Calu3 (cell line): ENCODE measurements around the gene ENPEP. TPM values are rescaled to one million over a fixed set of nuclear protein-coding genes. Genes with fewer than 3 reads are reported as not detected.

Source experiments
- BruUV-seq: library from RNA; stranded (reverse); fragments of 400-500 nt; replicated peaks from 2 replicates; lab custom pipeline; 2021; lab: Mats Ljungman, UMichigan
- CTCF ChIA-PET: fragments of 300-600 bp; sonication (Branson Sonifier 250); formaldehyde crosslinking; loops from one replicate; lab custom pipeline; 2022; ENCODE audit warnings: antibody characterized with exemption; lab: Charles Lee
- DNase-seq: peaks from one replicate; pipeline ENCODE4 v3.0.0; 2022
- H3K27ac Mint-ChIP-seq: one replicate; pipeline ENCODE4 v1.8.0; 2022; ENCODE audit warnings: mixed read lengths; ENCODE audit not compliant: unreplicated experiment
- H3K27me3 Mint-ChIP-seq: one replicate; pipeline ENCODE4 v1.8.0; 2022; ENCODE audit warnings: mixed read lengths; ENCODE audit not compliant: unreplicated experiment
- H3K36me3 Mint-ChIP-seq: one replicate; pipeline ENCODE4 v1.8.0; 2022; ENCODE audit warnings: mild to moderate bottlenecking, moderate library complexity, mixed read lengths; ENCODE audit not compliant: insufficient read depth, unreplicated experiment
- H3K4me1 Mint-ChIP-seq: one replicate; pipeline ENCODE4 v1.8.0; 2022; ENCODE audit warnings: mild to moderate bottlenecking, low read depth, mixed read lengths; ENCODE audit not compliant: unreplicated experiment
- H3K4me3 Mint-ChIP-seq: one replicate; pipeline ENCODE4 v1.8.0; 2022; ENCODE audit warnings: mild to moderate bottlenecking, low read depth, moderate library complexity, mixed read lengths; ENCODE audit not compliant: unreplicated experiment
- H3K9me3 Mint-ChIP-seq: one replicate; pipeline ENCODE4 v1.8.0; 2022; ENCODE audit warnings: low read depth, mixed read lengths; ENCODE audit not compliant: unreplicated experiment
- intact Hi-C: fragments of 100-400 bp; cut with micrococcal nuclease; formaldehyde crosslinking; loops from one replicate; pipeline ENCODE4 v1.10.0; 2022; ENCODE audit not compliant: unreplicated experiment
- total RNA-seq: library from RNA; stranded (reverse); gene quantifications from 2 replicates; pipeline ENCODE4 v1.2.3, GENCODE V29; 2022
- TF ChIP-seq, protein P1 (sequence below): fragments of 200-600 bp; IDR thresholded peaks from one replicate; pipeline ENCODE4 v1.8.0; 2022; ENCODE audit warnings: antibody characterized with exemption; ENCODE audit not compliant: unreplicated experiment

ENPEP gene
- total RNA-seq, 1 experiment from 2014 or later, result not detected

DNA sequence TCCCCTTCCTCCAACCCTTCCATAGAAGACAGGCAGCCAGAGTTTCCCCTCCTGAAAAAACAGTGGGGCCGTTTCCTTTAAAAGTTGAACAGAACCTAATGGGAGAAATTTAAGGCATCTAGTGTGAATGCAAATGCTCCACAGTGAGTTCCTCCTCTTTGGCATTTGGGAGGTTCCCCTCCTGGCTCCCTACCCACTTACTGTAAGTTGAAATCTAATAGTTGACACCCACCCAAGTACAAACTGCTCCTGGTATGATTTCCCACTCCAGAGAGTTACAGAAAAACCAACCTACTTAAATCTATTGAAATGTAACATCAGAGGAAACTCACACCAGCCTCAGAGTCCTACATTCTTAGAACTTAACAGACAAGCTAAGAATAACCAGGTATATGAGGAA is 17.6 kb downstream of the ENPEP start:
- Mint-ChIP-seq H3K36me3 (no peaks in the 10 kb centered on the region), H3K27ac (no peak overlapping the region), H3K4me3 (no peak overlapping the region), H3K27me3 (no peaks in the 10 kb centered on the region), H3K4me1 (no peaks in the 10 kb centered on the region), H3K9me3 (no peaks in the 10 kb centered on the region)
- intact Hi-C loops, result no loop called here
- TF ChIP-seq, protein P1, sequence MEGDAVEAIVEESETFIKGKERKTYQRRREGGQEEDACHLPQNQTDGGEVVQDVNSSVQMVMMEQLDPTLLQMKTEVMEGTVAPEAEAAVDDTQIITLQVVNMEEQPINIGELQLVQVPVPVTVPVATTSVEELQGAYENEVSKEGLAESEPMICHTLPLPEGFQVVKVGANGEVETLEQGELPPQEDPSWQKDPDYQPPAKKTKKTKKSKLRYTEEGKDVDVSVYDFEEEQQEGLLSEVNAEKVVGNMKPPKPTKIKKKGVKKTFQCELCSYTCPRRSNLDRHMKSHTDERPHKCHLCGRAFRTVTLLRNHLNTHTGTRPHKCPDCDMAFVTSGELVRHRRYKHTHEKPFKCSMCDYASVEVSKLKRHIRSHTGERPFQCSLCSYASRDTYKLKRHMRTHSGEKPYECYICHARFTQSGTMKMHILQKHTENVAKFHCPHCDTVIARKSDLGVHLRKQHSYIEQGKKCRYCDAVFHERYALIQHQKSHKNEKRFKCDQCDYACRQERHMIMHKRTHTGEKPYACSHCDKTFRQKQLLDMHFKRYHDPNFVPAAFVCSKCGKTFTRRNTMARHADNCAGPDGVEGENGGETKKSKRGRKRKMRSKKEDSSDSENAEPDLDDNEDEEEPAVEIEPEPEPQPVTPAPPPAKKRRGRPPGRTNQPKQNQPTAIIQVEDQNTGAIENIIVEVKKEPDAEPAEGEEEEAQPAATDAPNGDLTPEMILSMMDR, result no peak
- DNase-seq, result no peak
- CTCF ChIA-PET, result interaction anchor here (1.3 kb wide), 1 partner anchor 9 kb away, joined by 4 read pairs; no protein-coding TSS in a partner anchor
- BruUV-seq, result no TSS peak

DNA sequence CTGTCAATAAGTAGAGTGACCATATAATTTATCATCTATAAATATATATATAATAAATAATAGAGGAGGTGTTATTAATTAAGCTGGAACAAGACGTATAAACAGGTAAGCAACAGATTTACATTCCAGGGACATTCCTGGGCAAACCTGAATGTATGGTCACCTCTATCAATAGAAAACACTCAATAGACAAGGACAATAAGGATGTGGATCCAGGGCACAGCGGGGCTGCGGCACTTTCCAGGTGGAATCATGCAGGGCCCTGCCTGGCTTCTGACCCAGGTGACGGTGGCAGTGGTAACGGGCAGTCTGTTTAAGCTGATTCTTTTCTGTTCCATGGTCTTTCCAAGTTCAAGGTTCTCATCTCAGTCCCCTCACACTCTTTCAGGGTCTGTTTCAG is 22.5 kb downstream of the ENPEP start:
- DNase-seq, result no peak
- no TSS peak for BruUV-seq
- no peak overlapping the region for H3K27ac Mint-ChIP-seq
- no peaks in the 10 kb centered on the region for H3K27me3 Mint-ChIP-seq
- no peaks in the 10 kb centered on the region for H3K36me3 Mint-ChIP-seq
- H3K4me3 Mint-ChIP-seq, result no peak overlapping the region
- no peaks in the 10 kb centered on the region for H3K9me3 Mint-ChIP-seq
- H3K4me1 Mint-ChIP-seq, result no peaks in the 10 kb centered on the region
- CTCF ChIA-PET, result no interaction called here
- intact Hi-C loops, result no loop called here
- TF ChIP-seq, protein P1, result no peak

DNA sequence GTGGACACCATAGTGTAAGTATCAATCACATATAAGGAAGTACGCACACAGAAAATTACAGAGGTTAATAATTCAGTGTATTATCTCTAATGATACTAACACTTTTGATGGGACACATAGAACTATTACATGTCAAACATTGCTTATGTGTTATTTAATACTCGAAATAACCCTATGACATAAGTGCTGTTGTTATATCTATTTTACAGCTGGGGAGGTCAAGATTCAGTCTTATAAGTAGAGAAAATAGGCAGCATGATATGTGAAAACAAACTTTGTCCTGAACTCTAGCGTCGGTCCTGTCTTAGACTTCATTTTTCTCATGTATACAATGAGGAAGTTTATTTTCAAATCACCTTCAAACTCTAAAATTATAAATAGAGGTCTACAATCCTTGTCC is 23.2 kb downstream of the ENPEP start:
- no peaks in the 10 kb centered on the region for H3K9me3 Mint-ChIP-seq
- no peak for DNase-seq
- intact Hi-C loops, result no loop called here
- H3K4me3 Mint-ChIP-seq, result no peak overlapping the region
- H3K27me3 Mint-ChIP-seq, result no peaks in the 10 kb centered on the region
- CTCF ChIA-PET, result no interaction called here
- no peak overlapping the region for H3K27ac Mint-ChIP-seq
- H3K4me1 Mint-ChIP-seq, result no peaks in the 10 kb centered on the region
- H3K36me3 Mint-ChIP-seq, result no peaks in the 10 kb centered on the region
- TF ChIP-seq, protein P1, result no peak
- BruUV-seq, result no TSS peak

DNA sequence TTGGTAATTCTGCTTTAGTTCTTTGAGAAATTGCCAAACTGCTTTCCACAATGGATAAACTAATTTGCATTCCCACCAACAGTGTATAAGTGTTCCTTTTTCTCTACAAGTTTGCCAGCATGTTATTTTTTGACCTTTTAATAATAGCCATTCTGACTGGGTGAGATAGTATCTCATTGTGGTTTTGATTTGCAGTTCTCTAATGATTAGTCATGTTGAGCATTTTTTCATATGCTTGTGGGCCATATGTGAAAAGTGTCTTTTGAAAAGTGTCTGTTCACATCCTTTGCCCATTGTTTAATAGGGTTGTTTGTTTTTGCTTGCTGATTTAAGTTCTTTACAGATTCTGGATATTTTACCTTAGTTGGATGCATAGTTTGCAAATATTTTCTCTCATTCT is 25.9 kb downstream of the ENPEP start:
- intact Hi-C loops, result no loop called here
- DNase-seq, result no peak
- no peaks in the 10 kb centered on the region for H3K9me3 Mint-ChIP-seq
- H3K27ac Mint-ChIP-seq, result no peak overlapping the region
- CTCF ChIA-PET, result no interaction called here
- H3K4me1 Mint-ChIP-seq, result no peaks in the 10 kb centered on the region
- no peak overlapping the region for H3K4me3 Mint-ChIP-seq
- no TSS peak for BruUV-seq
- no peaks in the 10 kb centered on the region for H3K36me3 Mint-ChIP-seq
- TF ChIP-seq, protein P1, result no peak
- no peaks in the 10 kb centered on the region for H3K27me3 Mint-ChIP-seq
